NCI-H1930 (cell line): ENCODE results near the gene ATAD3B.
"Not testable (repeated sequence)": the region's sequence is repeated elsewhere in the genome, so short reads cannot be mapped to it uniquely, and the experiment has no call there.

Source experiments
- DNase-seq, 2 experiments: peaks; one replicate each; lab custom pipeline; 2025; lab: John Stamatoyannopoulos, UW

ATAD3B gene

GRCh38 chr1:1450616-1451015, 20.9 kb upstream of the ATAD3B start:
- DNase-seq = not testable (repeated sequence)

- no peak for DNase-seq
Observed at GRCh38 chr1:1451696-1452364, 19.7 kb upstream of the ATAD3B start.

GRCh38 chr1:1452365-1452739, 19.2 kb upstream of the ATAD3B start:
- not testable (repeated sequence) for DNase-seq

GRCh38 chr1:1452882-1453281, 18.7 kb upstream of the ATAD3B start:
- no peak for DNase-seq

GRCh38 chr1:1454286-1455056, 17.1 kb upstream of the ATAD3B start:
- not testable (repeated sequence) for DNase-seq

- no peak for DNase-seq
Observed at GRCh38 chr1:1455366-1455884, 16.1 kb upstream of the ATAD3B start.

GRCh38 chr1:1455934-1456333, 15.6 kb upstream of the ATAD3B start:
- not testable (repeated sequence) for DNase-seq

- DNase-seq = not testable (repeated sequence)
Observed at GRCh38 chr1:1456683-1457255, 14.8 kb upstream of the ATAD3B start.

- DNase-seq = not testable (repeated sequence)
Observed at GRCh38 chr1:1459156-1459555, 12.4 kb upstream of the ATAD3B start.

- DNase-seq = not testable (repeated sequence)
Observed at GRCh38 chr1:1459711-1460110, 11.9 kb upstream of the ATAD3B start.

GRCh38 chr1:1460540-1461130, 10.9 kb upstream of the ATAD3B start:
- no peak for DNase-seq

GRCh38 chr1:1461721-1462317, 9.7 kb upstream of the ATAD3B start:
- no peak for DNase-seq

GRCh38 chr1:1462318-1462966, 9.1 kb upstream of the ATAD3B start:
- DNase-seq = no peak

GRCh38 chr1:1463312-1463711, 8.3 kb upstream of the ATAD3B start:
- DNase-seq = no peak

- not testable (repeated sequence) for DNase-seq
Observed at GRCh38 chr1:1468196-1468985, 3.2 kb upstream of the ATAD3B start.

GRCh38 chr1:1470626-1471388, 758 bp upstream of the ATAD3B start:
- DNase-seq = no peak

GRCh38 chr1:1472053-1472876, 700 bp downstream of the ATAD3B start:
- DNase-seq = not testable (repeated sequence)

- DNase-seq = not testable (repeated sequence)
Observed at GRCh38 chr1:1476011-1476410, 4.4 kb downstream of the ATAD3B start.

GRCh38 chr1:1477206-1477605, 5.6 kb downstream of the ATAD3B start:
- no peak for DNase-seq
